Bronchus fibroblast of lung (primary cell): ENCODE results near the gene PADI6. TPM values are rescaled to one million over a fixed set of nuclear protein-coding genes. Genes with fewer than 3 reads are reported as not detected.

ENCODE experiments used
- total RNA-seq: library from RNA; depleted of rRNA; stranded (reverse); fragments of >200 nt; gene quantifications from 2 replicates; pipeline ENCODE4 v1.2.3, GENCODE V29; 2015

Gene PADI6
- not detected in 2 replicates for total RNA-seq

GRCh38 chr1:17371896-17372295, at the start of gene PADI6:
TSS of gene PADI6 (plus strand) at chr1:17372196. CDS start at chr1:17372246, 50 bp downstream.

GRCh38 chr1:17439250-17440073, 67.5 kb downstream of the PADI6 start, which contains the start of gene RCC2:
TSS of gene RCC2 (minus strand) at chr1:17439677. CDS start at chr1:17438514, 1,163 bp downstream.

Other genes with a start within 250 kb of the PADI6 start
- not detected in 2 replicates for gene PADI1, start 167.1 kb upstream of the PADI6 start, total RNA-seq
- not detected in 2 replicates for gene PADI3, start 123.1 kb upstream of the PADI6 start, total RNA-seq
- not detected in 2 replicates for gene PADI4, start 64.0 kb upstream of the PADI6 start, total RNA-seq
- gene RCC2, start 67.5 kb downstream of the PADI6 start, total RNA-seq: 40.6 and 45.7 TPM in 2 replicates
- gene ARHGEF10L, start 167.5 kb downstream of the PADI6 start, total RNA-seq: 9.1 and 10.7 TPM in 2 replicates